ENCODE data around the gene LRRC14B. TPM values are rescaled to one million over a fixed set of nuclear protein-coding genes. Genes with fewer than 3 reads are reported as not detected.

The LRRC14B gene
- total RNA-seq, 1 experiment from 2014 or later = not detected

DNA sequence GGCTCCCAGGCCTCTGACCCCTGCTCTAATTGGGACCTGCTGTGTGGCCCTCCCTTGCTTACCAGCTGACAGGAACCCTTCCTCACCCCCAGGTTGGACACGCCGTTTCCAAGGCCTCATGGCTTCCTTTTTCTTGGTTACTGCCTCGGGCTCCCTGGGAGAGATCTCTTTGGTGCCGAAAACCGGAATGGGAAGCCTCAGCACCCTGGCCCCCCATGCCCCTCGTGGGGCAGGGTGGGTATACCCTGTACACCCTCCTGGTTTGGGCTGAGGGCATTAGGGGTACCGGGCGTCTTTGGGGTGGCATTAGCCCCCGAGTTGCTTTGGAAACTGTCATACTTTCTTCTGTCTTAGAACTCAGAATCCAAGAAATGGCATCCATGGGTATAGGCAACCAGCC, 10.1 kb upstream of the LRRC14B start:
- ATAC-seq (no peak), DNase-seq (no peak)
- Histone ChIP-seq H3K27me3 (ENCODE audit: low read length) (0 out of 2 replicates have a peak, but pooled peaks cover 3% of the 10 kb centered on the region), H2AFZ (ENCODE audit: low read length) (no peak overlapping the region), H3K4me3 (ENCODE audit: low read length) (no peak overlapping the region), H4K20me1 (ENCODE audit: low read length) (no peaks in the 10 kb centered on the region), H3K4me1 (ENCODE audit: insufficient read depth, low read length) (no peaks in the 10 kb centered on the region), H3K4me2 (ENCODE audit: low read length) (no peak overlapping the region), H3K9ac (ENCODE audit: low read length) (no peak overlapping the region), H3K27ac (ENCODE audit: low read length) (no peak overlapping the region), H3F3A (ENCODE audit: low read length, unreplicated experiment) (no peaks in the 10 kb centered on the region), H3K9me3 (ENCODE audit: low read length) (no peaks in the 10 kb centered on the region), H3K9me2 (replicated peaks; ENCODE audit: low read length) (no peaks in the 10 kb centered on the region), H3K79me2 (ENCODE audit: low read length) (no peaks in the 10 kb centered on the region), H3K36me3 (ENCODE audit: low read depth, low read length) (no peaks in the 10 kb centered on the region)
- no TSS peak for BruUV-seq (replicated peaks)
- TF ChIP-seq EZH2phosphoT487 (IDR thresholded peaks at IDR 0.05; ENCODE audit: borderline replicate concordance, low read length) (no peak), EZH2 (IDR thresholded peaks at IDR 0.05; ENCODE audit: low read length, unreplicated experiment) (no peak)
- TF ChIP-seq, protein P1, sequence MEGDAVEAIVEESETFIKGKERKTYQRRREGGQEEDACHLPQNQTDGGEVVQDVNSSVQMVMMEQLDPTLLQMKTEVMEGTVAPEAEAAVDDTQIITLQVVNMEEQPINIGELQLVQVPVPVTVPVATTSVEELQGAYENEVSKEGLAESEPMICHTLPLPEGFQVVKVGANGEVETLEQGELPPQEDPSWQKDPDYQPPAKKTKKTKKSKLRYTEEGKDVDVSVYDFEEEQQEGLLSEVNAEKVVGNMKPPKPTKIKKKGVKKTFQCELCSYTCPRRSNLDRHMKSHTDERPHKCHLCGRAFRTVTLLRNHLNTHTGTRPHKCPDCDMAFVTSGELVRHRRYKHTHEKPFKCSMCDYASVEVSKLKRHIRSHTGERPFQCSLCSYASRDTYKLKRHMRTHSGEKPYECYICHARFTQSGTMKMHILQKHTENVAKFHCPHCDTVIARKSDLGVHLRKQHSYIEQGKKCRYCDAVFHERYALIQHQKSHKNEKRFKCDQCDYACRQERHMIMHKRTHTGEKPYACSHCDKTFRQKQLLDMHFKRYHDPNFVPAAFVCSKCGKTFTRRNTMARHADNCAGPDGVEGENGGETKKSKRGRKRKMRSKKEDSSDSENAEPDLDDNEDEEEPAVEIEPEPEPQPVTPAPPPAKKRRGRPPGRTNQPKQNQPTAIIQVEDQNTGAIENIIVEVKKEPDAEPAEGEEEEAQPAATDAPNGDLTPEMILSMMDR (conservative IDR thresholded peaks at IDR 0.05; ENCODE audit: low read depth, low read length) = no peak
- intact Hi-C loops (cut with micrococcal nuclease) = no loop called here
- ChIA-PET POLR2A (ENCODE audit: unreplicated experiment) (no interaction called here), CTCF (interaction anchor here (1.0 kb wide), 1 partner anchor 7 kb away, joined by 3 read pairs; no protein-coding TSS in a partner anchor)

DNA sequence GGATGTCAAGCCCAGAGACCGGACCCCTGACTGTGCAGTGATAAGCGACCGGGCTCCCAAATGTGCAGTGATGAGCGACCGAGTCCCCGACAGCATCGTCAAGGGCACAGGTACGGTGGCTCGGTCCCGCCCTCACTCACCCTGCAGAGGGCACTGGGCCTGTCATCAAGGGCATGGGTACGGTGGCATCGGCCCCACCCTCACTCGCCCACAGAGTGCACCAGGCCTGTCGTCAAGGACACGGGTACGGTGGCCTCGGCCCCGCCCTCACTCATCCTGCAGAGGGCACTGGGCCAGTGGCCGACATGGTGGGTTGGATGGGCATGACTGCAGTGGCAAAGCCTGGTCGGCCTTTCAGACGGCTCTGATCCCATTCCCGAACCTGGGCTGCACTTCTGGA, 9.7 kb upstream of the LRRC14B start:
- Histone ChIP-seq H3K4me2 (ENCODE audit: low read length) (no peak overlapping the region), H3K4me1 (ENCODE audit: insufficient read depth, low read length) (no peaks in the 10 kb centered on the region), H3K36me3 (ENCODE audit: low read depth, low read length) (no peaks in the 10 kb centered on the region), H3K9me3 (ENCODE audit: low read length) (no peaks in the 10 kb centered on the region), H4K20me1 (ENCODE audit: low read length) (no peaks in the 10 kb centered on the region), H3K79me2 (ENCODE audit: low read length) (no peaks in the 10 kb centered on the region), H3K9me2 (replicated peaks; ENCODE audit: low read length) (no peaks in the 10 kb centered on the region), H3K27me3 (ENCODE audit: low read length) (0 out of 2 replicates have a peak, but pooled peaks cover 3% of the 10 kb centered on the region), H3K9ac (ENCODE audit: low read length) (no peak overlapping the region), H3K4me3 (ENCODE audit: low read length) (no peak overlapping the region), H3K27ac (ENCODE audit: low read length) (no peak overlapping the region), H2AFZ (ENCODE audit: low read length) (no peak overlapping the region), H3F3A (ENCODE audit: low read length, unreplicated experiment) (no peaks in the 10 kb centered on the region)
- intact Hi-C loops (cut with micrococcal nuclease) = no loop called here
- POLR2A ChIA-PET (ENCODE audit: unreplicated experiment) = no interaction called here
- no peak for TF ChIP-seq EZH2 (IDR thresholded peaks at IDR 0.05; ENCODE audit: low read length, unreplicated experiment)
- TF ChIP-seq, protein P1 (conservative IDR thresholded peaks at IDR 0.05; ENCODE audit: low read depth, low read length) = no peak
- no peak for DNase-seq
- no peak for ATAC-seq
- BruUV-seq (replicated peaks) = no TSS peak
- CTCF ChIA-PET = no interaction called here

DNA sequence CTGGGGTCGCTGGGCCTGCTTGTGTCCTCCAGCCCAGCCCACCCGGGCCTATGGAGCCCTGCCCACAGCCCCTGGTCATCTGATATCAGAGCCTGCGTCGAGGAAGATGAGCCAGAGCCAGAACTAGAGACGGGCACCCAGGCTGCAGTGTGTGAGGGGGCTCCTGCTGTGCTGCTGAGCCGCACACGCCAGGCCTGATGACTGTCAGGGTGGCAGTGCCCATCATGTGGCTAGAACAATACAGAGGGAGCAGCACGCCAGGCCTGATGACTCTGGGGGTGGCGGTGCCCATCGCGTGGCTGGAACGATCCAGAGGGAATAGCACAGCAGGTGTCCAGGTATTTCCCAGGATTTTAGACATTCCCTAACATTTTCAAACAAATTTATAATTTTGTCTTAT, 9.2 kb upstream of the LRRC14B start:
- H3K4me2 ChIP-seq (ENCODE audit: low read length) = no peak overlapping the region
- H3K9me3 ChIP-seq (ENCODE audit: low read length) = no peaks in the 10 kb centered on the region
- no peaks in the 10 kb centered on the region for H3K4me1 ChIP-seq (ENCODE audit: insufficient read depth, low read length)
- TF ChIP-seq, protein P1 (conservative IDR thresholded peaks at IDR 0.05; ENCODE audit: low read depth, low read length) = no peak
- TF ChIP-seq EZH2phosphoT487 (IDR thresholded peaks at IDR 0.05; ENCODE audit: borderline replicate concordance, low read length) (no peak), EZH2 (IDR thresholded peaks at IDR 0.05; ENCODE audit: low read length, unreplicated experiment) (no peak)
- ATAC-seq (no peak), DNase-seq (no peak)
- no peaks in the 10 kb centered on the region for H3F3A ChIP-seq (ENCODE audit: low read length, unreplicated experiment)
- H3K27ac ChIP-seq (ENCODE audit: low read length) = no peak overlapping the region
- no peak overlapping the region for H3K4me3 ChIP-seq (ENCODE audit: low read length)
- H3K36me3 ChIP-seq (ENCODE audit: low read depth, low read length) = no peaks in the 10 kb centered on the region
- no peaks in the 10 kb centered on the region for H4K20me1 ChIP-seq (ENCODE audit: low read length)
- H3K79me2 ChIP-seq (ENCODE audit: low read length) = no peaks in the 10 kb centered on the region
- H3K9ac ChIP-seq (ENCODE audit: low read length) = no peak overlapping the region
- H3K27me3 ChIP-seq (ENCODE audit: low read length) = 0 out of 2 replicates have a peak, but pooled peaks cover 3% of the 10 kb centered on the region
- intact Hi-C loops (cut with micrococcal nuclease) = no loop called here
- H3K9me2 ChIP-seq (replicated peaks; ENCODE audit: low read length) = no peaks in the 10 kb centered on the region
- BruUV-seq (replicated peaks) = no TSS peak
- H2AFZ ChIP-seq (ENCODE audit: low read length) = no peak overlapping the region
- ChIA-PET POLR2A (ENCODE audit: unreplicated experiment) (no interaction called here), CTCF (no interaction called here)

Measured in PC-3 (cell line).